Dedifferentiated amniotic fluid mesenchymal stem cell (primary cell): ENCODE data around the gene CCNO.

ENCODE experiments used
- DNase-seq: peaks from one replicate; pipeline ENCODE4 v3.0.0-alpha.2; 2016; ENCODE audit errors: extremely low spot score

Gene CCNO

DNA sequence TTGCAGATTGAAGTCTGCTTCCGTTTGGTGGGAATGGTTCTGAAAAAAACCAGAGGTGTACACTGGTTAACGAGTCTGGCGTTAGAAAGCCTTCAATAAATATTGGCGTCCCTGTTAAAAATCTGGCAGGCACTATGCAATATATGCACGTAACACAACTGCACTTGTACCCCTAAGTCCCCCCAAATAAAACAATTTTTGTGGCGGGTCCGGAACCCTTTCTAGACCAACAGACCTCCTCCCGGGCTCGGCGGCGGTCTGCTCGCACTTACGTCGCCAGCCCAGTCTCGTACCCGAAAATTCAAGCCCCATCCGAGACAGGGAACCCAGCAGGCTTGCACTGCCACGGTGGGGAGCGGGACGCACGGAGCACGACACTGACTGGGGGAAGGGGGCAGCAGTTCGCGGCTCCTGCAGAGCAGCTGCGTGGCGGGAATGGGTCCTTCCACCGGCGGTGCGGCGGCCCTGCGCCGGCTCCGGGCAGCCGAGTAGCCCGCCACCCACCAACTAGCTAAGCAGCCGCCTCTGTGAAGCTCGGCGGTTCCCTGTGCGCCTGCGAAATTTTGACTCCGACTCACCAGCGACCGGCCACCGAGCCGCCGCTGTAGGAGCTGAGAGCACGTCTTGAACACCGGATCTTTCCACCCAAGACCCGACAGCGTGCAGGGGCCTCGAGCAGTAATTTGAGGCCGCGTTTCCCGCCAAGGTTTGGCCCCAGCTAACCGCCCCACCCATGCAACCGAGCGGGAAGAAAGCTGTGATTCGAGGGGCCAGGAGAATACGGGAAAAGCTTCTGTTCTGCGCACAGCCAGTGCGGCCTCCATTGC is 10.2 kb downstream of the CCNO start:
- no peak for DNase-seq

DNA sequence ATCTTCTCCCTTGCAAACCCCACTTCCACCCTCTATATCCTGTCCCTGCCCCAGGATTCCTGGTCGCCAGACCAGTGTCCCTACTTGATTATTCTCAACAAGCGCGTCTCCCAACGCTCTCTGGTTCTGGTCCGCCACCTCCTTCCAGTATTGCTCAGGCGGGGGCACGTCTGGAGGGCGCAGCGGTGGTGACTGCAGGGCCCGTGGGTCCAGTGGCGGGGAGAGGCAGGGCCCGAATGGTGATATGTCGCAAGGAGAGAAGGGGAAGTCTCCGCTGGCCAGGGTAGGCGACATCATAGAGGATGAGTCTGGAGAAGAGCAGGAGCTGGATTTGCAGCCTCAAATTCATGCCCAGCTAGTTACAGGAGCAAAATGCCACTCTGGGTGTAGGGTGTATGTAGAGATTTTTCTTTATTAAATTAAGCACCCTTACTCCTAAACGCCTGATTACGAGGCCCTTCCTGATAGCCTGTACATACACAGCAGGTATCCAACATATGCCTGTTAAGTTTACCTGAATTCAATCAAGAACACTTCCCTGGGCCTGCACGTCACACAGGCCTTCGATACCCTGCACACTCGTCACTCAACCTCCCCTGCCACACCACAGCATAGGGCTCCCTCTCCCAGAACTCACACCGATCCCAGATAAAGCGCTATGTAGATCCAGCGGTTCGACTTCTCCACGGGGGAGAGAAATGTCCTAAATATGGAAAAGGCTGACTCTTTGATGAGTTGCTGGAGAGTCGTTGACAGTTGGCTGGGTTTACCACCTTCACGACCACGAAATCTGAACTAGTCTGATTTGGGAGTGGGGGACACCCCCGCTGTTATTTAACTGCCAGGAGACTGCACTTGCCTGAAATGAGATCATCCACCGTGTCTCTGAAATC is 11.1 kb downstream of the CCNO start:
- no peak for DNase-seq

DNA sequence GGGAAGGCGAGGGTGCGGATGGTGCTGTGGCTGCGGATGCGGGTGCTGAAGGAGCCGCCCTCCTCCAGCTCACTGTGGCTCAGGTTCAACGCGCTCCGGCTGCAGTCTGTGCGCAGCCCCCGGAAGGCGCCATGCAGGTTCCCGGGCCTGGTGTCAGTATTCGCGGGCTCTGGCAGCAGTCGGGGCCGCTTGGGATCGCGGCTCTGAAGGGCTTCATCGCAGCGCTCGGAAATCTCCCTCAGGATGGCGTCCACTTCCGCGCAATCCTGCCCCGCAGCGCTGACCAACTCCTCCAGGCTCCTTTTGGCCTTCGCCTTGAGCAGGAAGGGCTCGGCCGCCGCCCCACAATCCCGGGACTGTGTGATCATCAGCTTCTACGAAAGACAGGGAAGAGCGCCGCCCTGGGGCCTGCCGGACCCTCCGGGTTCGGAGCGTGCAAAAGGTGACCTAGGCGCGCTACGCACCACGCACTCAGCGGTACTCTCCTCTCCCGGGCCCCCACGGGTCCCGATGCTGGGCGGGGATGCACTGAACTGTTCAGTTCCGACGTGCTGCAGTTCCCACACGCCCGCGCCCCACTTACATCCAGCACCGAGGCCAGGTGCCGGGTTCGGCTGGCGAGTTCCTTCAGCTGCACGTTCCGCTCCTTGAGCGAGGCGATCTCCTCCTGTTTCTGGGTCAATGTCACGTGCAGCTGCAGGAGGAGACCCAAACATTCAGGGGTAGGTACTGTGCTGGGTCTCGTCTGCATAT is 12.8 kb downstream of the CCNO start:
- DNase-seq = no peak

DNA sequence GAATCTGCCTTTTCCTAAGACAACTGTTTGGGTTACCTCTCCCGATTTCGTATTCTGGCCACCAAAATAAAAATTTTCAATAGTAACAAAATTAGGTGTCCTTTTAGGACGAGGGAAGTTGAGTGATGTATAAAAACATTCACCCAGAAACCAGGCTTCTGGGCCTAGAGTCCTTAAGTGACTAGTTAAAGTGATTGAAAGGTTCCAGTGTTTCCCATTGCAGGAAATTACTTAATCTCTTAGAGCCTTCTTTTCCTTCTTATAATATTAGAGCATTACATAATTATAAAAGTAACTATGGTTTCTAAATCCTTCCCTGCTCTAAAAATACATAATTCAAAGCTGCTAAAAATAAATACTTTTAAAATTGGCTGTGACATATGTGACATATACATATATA is 13.6 kb downstream of the CCNO start:
- DNase-seq = no peak

DNA sequence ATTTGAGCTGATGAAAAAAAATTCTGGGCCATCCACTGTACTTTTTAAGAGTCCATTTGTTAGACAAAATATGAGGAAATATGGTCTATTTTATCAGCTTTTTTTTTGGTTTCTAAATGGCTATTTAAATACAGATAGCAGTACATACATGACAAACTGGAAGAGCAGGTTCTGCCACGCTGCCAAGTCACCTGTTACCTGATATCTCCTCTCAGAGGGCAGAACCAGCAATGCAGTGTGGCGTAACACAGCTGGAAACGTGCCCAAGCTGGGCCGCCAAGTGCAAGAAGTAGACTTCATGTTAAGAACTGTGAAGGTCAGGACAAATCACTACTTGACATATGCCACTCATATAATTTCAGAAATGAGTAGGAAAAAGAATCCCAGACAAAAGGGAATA is 14.4 kb downstream of the CCNO start:
- no peak for DNase-seq

DNA sequence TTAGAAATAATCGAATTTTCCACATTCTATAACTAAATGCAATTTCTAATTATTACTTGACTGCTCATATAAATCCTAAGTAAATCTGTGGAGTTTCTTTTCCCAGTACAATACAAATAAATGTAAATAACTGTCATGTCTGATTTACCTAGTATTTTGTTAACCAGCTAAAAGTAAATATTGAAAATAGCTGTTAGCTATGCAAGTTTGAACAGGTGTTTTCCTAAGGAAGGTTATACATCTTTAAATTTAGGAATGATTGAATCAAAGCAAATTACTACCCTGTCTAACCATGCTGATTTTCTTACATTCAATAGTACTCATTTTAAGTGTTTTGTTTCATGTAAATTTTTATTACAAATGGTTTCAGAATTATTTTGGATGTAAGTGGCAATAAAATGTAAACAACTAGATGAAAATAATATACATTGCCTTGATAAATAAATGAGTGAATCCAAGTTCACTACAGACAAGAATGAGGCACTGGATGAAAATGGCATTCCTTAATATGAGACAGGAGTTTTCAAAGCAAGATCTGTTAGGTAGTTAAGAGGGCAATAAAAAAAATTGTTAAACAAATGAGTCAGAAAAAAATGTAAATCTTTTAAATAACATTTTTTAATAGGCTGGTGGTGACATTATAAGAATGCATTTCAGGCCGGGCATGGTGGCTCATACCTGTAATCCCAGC is 22.1 kb downstream of the CCNO start:
- no peak for DNase-seq

DNA sequence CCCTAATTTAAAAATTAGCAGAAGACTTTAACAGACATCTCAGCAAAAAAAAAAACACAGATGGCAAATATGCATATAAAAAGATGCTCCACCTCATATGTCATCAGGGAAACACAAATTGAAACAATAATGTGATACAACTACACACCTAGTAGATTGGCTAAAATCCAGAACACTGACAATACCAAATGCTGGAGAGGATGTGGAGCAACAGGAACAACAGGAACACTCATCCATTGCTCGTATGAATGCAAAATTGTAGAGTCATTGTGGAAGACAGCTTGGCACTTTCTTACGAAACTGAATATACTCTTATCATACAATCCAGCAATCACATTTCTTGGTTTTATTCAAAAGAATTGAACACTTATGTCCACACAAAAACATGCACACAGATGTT is 28.4 kb downstream of the CCNO start:
- no peak for DNase-seq

DNA sequence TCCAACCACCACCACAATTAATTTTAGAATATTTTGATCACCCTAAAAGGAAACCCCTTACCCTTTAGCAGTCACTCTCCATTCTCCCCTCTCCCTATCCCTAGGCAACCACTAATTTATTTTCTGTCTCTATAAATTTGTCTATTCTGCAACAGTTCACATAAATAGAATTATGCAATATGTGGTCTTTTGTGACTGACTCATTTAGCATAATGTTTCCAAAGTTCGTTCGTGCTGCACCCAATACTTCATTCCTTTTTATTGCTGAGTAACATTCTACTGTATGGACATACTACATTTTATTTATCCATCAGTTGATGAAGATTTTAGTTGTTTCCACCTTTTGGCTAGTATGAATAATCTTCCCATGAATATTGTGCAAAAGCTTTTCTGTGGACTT is 42.2 kb downstream of the CCNO start:
- DNase-seq = no peak

DNA sequence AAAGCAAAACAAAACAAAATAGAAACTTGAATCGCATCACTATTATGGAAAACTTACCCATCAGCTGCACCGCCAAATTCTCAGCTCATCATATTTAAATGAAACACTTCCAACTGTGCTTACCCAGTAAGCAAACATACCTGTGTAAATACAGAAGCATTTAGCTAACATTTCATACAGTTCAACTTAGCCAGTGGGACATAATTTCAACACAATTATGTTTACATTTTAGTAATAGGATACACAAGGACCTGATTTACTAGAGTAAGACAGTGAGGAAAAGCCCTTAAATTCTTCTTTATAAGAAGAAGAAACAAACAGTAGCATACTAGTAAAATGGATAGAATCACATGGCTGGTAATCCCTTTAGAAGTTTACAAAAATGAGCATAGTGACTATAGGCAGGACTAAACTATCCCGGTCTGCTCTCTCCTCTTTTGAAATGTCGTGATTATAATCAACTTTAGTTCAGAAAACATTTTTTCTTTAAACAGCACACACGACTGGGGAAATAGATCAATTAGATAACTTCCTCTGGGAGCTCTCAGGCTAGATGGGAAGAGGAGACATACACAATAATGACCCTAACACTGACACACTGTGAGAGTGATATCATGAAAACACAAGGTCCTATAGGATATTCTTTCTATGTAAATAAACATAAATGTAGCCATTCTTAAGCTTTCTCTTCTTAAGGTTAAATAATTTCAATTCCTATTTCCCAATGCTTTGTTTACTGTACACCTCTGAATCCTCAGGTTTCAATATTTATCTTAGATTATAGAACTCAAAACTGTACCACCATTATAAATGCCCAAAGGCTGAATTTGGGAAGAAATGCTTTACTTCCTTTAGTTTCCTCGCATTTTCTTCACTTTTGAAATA is 44.5 kb downstream of the CCNO start:
- DNase-seq = no peak

DNA sequence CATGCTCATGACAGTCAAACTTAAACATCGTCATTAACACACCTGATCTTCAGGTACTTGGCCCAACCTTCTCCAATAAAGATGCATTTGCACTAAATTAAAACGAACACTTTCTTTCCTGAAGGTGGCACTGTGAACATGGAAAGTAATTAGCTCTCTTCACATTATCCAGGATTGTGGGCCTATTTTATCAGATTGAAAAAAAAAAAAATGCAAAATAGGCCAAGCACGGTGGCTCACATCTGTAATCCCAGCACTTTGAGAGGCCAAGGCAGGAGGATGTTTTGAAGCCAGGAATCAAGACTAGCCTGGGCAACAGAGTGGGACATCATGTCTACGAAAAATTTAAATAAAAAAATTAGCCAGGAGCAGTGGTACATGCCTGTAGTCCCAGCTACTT is 46.0 kb downstream of the CCNO start:
- no peak for DNase-seq
